A673 (cell line): ENCODE measurements around the gene SUSD6.

Source experiments
- CTCF ChIP-seq: fragments of 300-800, 200-600 bp; sonication (generic); conservative IDR thresholded peaks from 2 replicates; pipeline ENCODE4 v1.5.1; 2017; ENCODE audit warnings: low read depth, mild to moderate bottlenecking, antibody characterized with exemption, low read length, moderate library complexity, mixed read lengths
- EZH2 ChIP-seq: fragments of 200-600 bp; sonication (generic); IDR thresholded peaks from 2 replicates; pipeline ENCODE4 v1.6.1; 2017; ENCODE audit warnings: borderline replicate concordance, low read depth, mild to moderate bottlenecking, mixed read lengths, antibody characterized with exemption, low read length; ENCODE audit not compliant: poor library complexity, severe bottlenecking

GRCh38 chr14:69685218-69685616 lies 73.8 kb downstream of the SUSD6 start:
- TF ChIP-seq EZH2 (no peak), CTCF (no peak)
